Hematopoietic multipotent progenitor cell treated with erythropoietin and hydrocortisone succinate and interleukin-3 and kit ligand, for 8 days (in vitro differentiated cells): ENCODE measurements around the gene COPS7A.

Experiments used
- DNase-seq: peaks from one replicate; pipeline ENCODE4 v3.0.0-alpha.2; 2015

COPS7A gene

DNA sequence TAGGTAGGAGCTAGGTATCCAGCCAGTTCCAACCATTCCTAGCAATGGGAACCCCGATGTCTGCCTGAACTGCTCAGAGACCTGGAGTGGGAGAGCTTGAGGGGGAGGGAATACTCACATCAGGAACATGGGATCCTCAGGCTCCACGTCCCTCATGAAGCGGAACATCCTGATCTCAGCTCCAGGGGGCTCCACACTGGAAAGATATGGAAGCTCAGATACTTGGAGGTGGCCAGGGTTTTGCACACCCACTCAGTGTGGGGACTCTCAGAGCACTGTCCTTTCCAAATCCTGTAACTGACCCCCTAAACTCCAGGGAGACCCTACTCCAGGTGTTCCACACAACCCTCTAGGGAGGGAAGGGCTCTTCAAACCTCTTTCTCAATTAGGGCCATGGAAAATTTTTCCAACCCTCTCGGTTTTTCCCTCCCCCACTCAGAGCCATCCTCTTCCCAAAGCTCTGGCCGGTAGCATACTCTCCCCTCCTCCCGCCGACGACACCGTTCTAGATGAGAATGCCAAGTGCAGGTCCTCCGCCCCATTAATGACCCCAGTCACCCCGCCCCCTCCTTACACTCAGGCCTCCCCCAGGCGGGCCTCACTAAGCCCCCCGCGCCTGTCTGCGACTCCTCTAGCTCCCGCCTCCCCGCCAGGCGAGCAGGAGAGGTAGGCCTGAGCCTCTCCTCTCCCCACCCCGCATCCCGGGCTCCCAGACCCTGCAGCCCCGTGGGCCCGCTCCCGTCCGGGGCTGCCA, 28.5 kb downstream of the COPS7A start:
- DNase-seq = peak; percentile 38

DNA sequence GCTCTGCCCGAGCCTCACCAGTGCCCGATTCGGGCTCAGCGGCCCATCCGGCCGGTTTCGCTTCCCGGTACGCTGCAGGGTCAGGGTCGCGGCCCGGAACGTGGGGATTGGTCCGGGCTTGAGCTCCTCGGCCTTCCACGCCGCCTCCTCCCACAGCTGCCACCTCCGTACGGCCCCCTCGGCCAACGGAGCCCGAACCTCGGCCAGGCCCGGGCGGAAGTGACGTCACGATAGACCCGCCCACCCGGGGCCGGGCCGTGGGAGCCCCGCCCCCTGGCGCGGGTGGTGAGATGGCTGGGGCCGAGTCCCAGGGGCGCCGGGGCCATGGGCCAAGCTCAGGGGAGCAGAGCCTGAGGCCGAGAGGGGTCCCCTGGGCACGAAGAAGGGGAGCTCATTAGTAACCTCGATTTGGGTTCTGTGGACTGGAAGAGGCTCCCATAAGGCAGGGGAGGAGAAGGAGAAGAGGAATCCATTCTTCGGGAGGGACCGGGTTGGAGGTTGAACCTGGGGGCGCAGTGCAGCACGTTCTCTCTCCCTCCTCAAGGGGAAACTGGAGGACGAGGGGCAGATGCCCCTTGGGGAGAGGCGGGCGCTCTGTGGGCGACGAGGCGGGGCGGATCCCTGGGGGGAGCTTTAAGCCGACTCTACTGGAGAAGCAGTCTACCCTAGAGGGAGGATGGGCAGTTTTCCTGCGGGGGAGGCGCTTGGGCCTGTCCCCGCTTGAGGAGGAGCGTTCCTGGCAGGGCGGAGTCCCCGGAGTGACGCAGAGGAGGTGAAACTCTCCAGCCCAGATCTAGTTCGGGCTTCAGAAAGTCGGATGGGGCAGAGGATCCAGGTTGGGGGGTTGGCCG, 29.3 kb downstream of the COPS7A start, which contains the start of gene MLF2:
Gene MLF2, minus strand, starts transcription at position 221 of the 851 bp plus-strand sequence. CDS start 807 bp downstream, outside the sequence.
- peak; percentile 99 for DNase-seq

GRCh38 chr12:6753772-6754356, 30.0 kb downstream of the COPS7A start:
- no peak for DNase-seq

GRCh38 chr12:6754411-6754810, 30.6 kb downstream of the COPS7A start:
- no peak for DNase-seq

DNA sequence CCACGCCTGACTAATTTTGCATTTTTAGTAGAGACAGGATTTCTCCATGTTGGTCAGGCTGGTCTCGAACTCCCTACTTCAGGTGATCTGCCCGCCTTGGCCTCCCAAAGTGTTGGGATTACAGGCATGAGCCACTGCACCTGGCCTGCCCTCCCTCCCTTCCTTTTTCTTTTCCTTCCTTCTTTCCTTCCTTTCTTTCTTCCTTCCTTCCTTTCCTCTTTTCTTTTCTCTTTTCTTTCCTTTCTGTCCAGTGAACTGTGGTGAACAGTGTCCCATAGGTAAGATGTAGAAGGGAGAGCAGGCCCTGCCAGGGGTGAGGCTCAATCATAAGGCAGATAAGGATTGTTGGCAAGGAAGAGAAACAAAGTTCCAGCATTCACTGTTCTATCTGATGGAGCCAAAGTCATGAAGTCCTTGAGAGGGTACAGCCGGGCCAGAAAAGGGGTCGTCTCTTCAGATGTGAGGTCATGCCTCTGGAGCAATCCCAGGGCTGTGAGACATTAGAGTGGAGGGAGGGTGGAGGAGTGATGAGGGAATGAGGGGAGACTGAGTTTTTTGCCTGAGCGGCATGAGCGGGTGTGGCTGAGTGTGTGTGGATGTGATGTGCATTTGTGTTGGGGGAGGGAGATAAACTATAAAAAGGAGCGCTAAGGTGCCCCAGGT, 33.3 kb downstream of the COPS7A start:
- DNase-seq = peak; percentile 39

- DNase-seq = no peak
These were observed 34.8 kb downstream of the COPS7A start for GRCh38 chr12:6758506-6759095.

DNA sequence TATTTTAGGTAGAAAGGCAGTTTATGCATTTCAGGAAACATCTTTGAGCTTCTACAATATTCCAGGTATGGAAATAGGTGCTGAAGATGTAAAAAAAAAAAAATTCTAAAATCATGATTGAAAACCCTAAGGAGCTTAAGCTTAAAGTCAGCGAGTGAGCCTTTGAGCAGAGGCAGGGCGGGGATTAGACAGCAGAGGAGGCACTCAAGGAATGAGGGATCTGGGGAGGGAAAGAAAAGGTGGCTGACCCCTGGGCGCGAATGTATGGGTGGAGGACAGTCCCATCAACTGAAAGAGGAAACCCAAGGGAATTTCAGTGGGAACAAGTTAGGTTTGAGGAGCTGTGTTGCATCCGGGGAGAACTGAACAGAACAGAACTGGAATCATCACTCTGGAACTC, 35.9 kb downstream of the COPS7A start:
- DNase-seq = no peak

DNA sequence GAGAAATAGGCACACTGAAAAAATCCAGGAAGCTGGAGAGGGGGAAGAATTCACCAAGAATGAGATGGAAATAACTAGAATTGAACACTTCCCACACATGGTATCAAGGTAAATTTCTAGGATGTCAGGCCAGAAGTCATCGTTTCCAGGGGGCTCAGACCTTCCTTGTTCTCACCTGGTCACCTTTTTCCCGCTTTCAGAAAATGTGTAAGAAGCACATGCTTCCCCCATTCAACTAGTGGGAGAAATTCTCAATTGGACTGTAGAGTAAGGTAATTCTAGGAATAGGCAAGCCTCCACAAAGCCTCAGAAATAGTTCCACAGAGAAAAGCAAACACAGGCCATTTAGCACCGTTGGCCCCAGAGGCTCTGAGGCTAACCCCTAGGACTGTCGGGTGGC, 39.5 kb downstream of the COPS7A start:
- DNase-seq = no peak

- peak; percentile 88 for DNase-seq
These were observed 40.4 kb downstream of the COPS7A start for GRCh38 chr12:6764011-6764828.

- DNase-seq = peak; percentile 85
These were observed 41.3 kb downstream of the COPS7A start for GRCh38 chr12:6765048-6765633.

- no peak for DNase-seq
These were observed 42.1 kb downstream of the COPS7A start, which contains the start of gene PTMS for GRCh38 chr12:6765634-6766581. Gene PTMS (plus strand): TSS chr12:6766363. CDS start chr12:6766706, 343 bp downstream.

- peak; percentile 44 for DNase-seq
These were observed 43.0 kb downstream of the COPS7A start for GRCh38 chr12:6766651-6767349.

DNA sequence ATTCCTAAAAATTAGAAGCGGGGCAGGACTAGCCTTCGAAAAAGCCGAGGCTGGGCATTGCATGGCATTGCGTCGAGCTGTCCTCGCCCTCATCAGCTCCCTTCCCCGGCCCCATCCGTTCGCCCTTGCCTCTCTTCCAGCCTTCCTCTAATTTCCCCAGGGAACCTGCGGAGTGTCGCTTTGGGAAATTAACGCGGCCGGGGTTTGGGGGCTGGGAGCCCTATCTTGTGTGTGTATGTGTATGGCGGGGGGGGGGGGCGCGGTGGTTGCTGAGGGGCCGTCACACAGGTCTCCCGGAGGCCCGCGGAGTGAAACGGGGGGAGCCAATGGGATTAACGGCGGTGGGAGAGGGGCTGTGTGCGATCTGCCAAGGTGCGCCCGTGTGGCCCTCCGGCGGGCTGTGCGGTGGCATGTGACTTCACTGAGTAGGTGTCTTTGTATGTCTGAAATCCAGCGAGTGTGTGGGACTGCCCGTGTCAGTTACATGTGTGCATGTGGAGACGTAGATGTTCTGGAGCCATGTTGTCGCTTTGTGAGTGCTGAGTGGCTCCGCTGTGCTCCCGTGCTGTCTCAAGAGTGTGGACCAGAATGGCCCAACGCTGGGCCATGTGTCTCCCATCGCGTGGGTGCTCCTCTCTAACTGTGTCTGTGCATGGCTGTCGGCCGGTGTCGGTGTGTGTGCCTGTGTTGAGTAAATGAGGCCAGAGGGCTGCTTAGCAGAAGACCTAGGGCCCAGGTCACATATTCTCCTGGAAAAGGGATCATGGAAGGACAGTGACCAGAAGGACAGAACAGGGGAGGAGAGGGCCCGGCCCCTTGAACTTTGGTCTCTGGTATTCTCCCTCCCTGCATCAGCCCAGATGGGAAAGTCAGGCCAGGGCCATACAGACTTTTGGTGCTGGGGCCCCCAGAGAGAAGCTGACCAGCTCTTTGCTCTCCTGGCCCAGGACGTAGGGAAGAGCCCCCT, 43.8 kb downstream of the COPS7A start:
- no peak for DNase-seq

- no peak for DNase-seq
These were observed 44.6 kb downstream of the COPS7A start for GRCh38 chr12:6768437-6768914.

DNA sequence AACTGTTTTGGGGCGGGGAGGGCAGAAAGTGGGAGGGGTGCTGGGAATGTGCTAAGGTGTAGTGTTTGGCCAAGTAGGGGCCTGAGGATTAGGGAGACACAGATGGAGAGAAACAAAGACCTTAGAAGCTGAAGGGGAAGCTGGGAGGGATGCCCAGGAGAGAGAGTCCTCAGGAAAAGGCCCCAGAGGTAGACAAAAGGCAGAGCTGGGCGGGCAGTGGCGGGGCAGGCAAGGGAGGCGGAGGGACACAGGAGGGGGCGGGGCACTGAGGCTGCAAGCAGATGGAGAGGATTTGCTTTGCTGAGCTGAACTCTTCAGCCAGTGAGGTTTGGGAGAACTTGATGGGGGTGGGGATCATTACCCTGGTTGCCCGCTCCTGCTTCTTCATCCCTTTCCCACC, 45.1 kb downstream of the COPS7A start:
- no peak for DNase-seq

DNA sequence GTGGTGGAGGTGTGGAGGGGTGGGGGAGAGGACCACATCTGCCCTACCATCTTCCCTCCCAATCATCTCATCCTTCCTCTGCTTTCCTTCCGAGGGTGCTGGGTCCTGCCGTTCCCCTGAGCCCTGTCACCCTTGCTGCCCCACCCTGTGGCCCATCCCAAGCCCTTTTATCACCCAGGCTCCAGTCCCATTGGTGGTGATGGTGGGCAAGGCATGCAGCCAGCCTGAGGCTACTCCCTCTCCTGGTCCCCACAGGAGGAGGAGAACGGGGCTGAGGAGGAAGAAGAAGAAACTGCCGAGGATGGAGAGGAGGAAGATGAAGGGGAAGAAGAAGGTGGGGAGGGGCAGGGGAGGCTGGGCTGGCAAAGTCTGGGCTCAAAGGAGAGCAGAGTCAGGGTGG, 45.8 kb downstream of the COPS7A start:
- peak; percentile 61 for DNase-seq

DNA sequence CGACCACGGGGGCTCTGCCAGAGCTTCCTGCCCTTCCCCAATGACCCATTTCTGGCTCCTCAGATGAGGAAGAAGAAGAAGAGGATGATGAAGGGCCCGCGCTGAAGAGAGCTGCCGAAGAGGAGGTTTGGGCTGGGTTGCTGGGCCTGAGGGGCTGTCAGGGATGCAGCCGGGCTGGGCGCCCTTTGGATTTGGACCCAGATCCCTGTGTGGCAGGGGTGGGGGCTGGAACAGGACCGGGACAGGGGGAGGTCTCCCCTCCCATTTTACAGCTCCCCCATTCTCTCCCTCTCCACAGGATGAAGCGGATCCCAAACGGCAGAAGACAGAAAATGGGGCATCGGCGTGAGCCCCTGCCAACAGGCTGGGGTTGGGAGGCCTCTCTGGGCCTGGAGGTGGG, 46.2 kb downstream of the COPS7A start:
- DNase-seq = no peak

DNA sequence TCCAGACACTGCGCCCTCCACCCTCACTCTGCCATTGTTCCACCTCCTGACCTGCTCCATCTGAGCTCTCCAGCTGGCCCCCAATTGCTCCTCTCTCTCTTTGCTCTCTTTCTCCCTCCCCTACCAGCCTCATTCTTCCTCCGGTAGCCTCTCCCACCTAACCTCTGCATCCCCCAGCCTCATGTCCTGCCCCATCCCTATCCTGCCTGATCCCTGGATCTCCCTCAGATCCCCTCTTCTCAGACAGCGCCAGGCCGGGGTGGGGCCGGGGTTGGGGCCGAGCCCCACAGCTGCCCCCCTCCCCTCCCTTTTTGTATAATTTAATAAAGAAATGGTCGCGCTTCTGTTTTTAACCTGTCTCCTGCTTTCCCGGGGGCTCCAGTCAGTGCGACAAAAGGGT, 46.8 kb downstream of the COPS7A start:
- DNase-seq = no peak
